ENCODE measurements around the gene ATG9B. TPM values are rescaled to one million over a fixed set of nuclear protein-coding genes. Genes with fewer than 3 reads are reported as not detected.

ATG9B gene
- total and polyA plus RNA-seq, 2 of the 13 experiments (the other 11 are each of a cell fraction or from before 2014, with no cell fraction given) = 0.24 TPM; not detected in 1

- Histone ChIP-seq H3K36me3 (replicated peaks in 1 of 2; ENCODE audit: control insufficient read depth in 1 of 2, insufficient read depth in 2 of 2, low read length in 2 of 2) (0 out of 5 replicates have a peak, but pooled peaks cover 0 to 2% of the 10 kb centered on the region in 2 experiments), H3K9ac (ENCODE audit: insufficient read depth, low read depth, low read length) (peak overlapping the region; percentile 87), H3K4me1 (ENCODE audit: insufficient read depth, low read length) (peaks cover 42% of the 10 kb centered on the region), H3K4me2 (ENCODE audit: low read depth, low read length) (peak overlapping the region; percentile 98), H4K20me1 (ENCODE audit: insufficient read depth, low read length) (no peaks in the 10 kb centered on the region), H2AFZ (ENCODE audit: low read length) (no peak overlapping the region), H3K27me3 (ENCODE audit: control insufficient read depth in 1 of 2, insufficient read depth in 2 of 2, low read length in 2 of 2) (no peaks in the 10 kb centered on the region; a peak in 1 of 5 replicates), H3K79me2 (ENCODE audit: insufficient read depth, low read length) (peaks cover 14% of the 10 kb centered on the region), H3K9me3 (ENCODE audit: low read length) (no peaks in the 10 kb centered on the region), H3K4me3 (replicated peaks in 1 of 3; ENCODE audit: insufficient read depth in 1 of 3, low read depth in 2 of 3, low read length in 3 of 3) (peak overlapping the region; percentile 69 to 92 (median 90)), H3K27ac (ENCODE audit: extremely low read length, insufficient read depth, low read length) (peak overlapping the region; percentile 86)
- intact Hi-C loops (cut with micrococcal nuclease; ENCODE audit: unreplicated experiment) (loop anchor here (1.0 to 2.0 kb wide), 3 partner anchors 29 to 53 kb away; partner anchors contain the start of genes ABCB8 and AGAP3), in situ Hi-C loops (cut with HindIII; ENCODE audit: extremely low pct_ligation_motif_present, low pct_unique_long_range_greater_than_20kb) (no loop called here)
- peak; percentile 79 for ATAC-seq
- TSS peak; percentile 79 for BruUV-seq (replicated peaks)
- 3% methylated on average over 12 of the region's 46 CpGs for WGBS (ENCODE audit: low lambda C conversion rate)
- CTCF ChIA-PET (ENCODE audit: low intra/inter-chr PET ratio, low total read pairs) = no interaction called here
- peak; percentile 97 for FAIRE-seq
- POLR2A ChIA-PET = interaction anchor here (0.8 to 2.0 kb wide), 7 partner anchors 18 to 49 kb away, joined by 3 to 8 read pairs (median 5); partner anchors contain the start of genes ABCB8, AGAP3, FASTK and TMUB1
- peak; percentile 99 for DNase-seq (ENCODE audit: low spot score)
- TF ChIP-seq ZNF317 (CRISPR knock-in tag; IDR thresholded peaks at IDR 0.05) (no peak), ZNF646 (CRISPR knock-in tag; IDR thresholded peaks at IDR 0.05) (no peak), MAX (IDR thresholded peaks at IDR 0.05) (peak; percentile 69), HNRNPL (IDR thresholded peaks at IDR 0.05; ENCODE audit: low read depth, low read length) (0 out of 2 replicates have a peak, but pooled peaks have one; percentile 39), REST (IDR thresholded peaks at IDR 0.05; ENCODE audit: borderline replicate concordance in 1 of 2, low read depth in 1 of 2, low read length in 2 of 2) (no peak), TGIF2 (CRISPR knock-in tag; IDR thresholded peaks at IDR 0.05) (peak; percentile 60; the same call in 1 of the 2 replicates), FOXO1 (CRISPR knock-in tag; IDR thresholded peaks at IDR 0.05) (peak; percentile 62; the same call in 1 of the 2 replicates)
Measured at GRCh38 chr7:151057989-151058780, 33.9 kb upstream of the ATG9B start.
